Measurements from ENCODE around the gene MAB21L3.

Gene MAB21L3

GRCh38 chr1:116091083-116091482, 20.1 kb upstream of the MAB21L3 start:
- Mint-ChIP-seq H3K9me3 (peaks cover 56% of the 10 kb centered on the region), H3K4me1 (no peaks in the 10 kb centered on the region), H3K27ac (no peak overlapping the region), H3K36me3 (ENCODE audit: low read depth) (peaks cover 7% of the 10 kb centered on the region), H3K4me3 (no peak overlapping the region), H3K27me3 (ENCODE audit: low read depth) (peaks cover 4% of the 10 kb centered on the region)
- TF ChIP-seq CTCF (IDR thresholded peaks at IDR 0.05; ENCODE audit: unreplicated experiment in 3 of 3), result no peak

GRCh38 chr1:116092752-116093489, 18.3 kb upstream of the MAB21L3 start:
- Mint-ChIP-seq H3K9me3 (peaks cover 52% of the 10 kb centered on the region), H3K36me3 (ENCODE audit: low read depth) (peaks cover 11% of the 10 kb centered on the region), H3K27me3 (ENCODE audit: low read depth) (peaks cover 4% of the 10 kb centered on the region), H3K4me3 (no peak overlapping the region), H3K27ac (no peak overlapping the region), H3K4me1 (no peaks in the 10 kb centered on the region)
- no peak for TF ChIP-seq CTCF (IDR thresholded peaks at IDR 0.05; ENCODE audit: unreplicated experiment in 3 of 3)

GRCh38 chr1:116095027-116095426, 16.2 kb upstream of the MAB21L3 start:
- TF ChIP-seq CTCF (IDR thresholded peaks at IDR 0.05; ENCODE audit: unreplicated experiment in 3 of 3), result no peak
- Mint-ChIP-seq H3K9me3 (peaks cover 32% of the 10 kb centered on the region), H3K36me3 (ENCODE audit: low read depth) (peaks cover 11% of the 10 kb centered on the region), H3K27me3 (ENCODE audit: low read depth) (peaks cover 4% of the 10 kb centered on the region), H3K4me3 (no peak overlapping the region), H3K4me1 (no peaks in the 10 kb centered on the region), H3K27ac (no peak overlapping the region)

- peaks cover 1% of the 10 kb centered on the region for H3K27me3 Mint-ChIP-seq (ENCODE audit: low read depth)
- no peak for TF ChIP-seq CTCF (IDR thresholded peaks at IDR 0.05; ENCODE audit: unreplicated experiment in 3 of 3)
- H3K27ac Mint-ChIP-seq, result no peak overlapping the region
- peaks cover 4% of the 10 kb centered on the region for H3K36me3 Mint-ChIP-seq (ENCODE audit: low read depth)
- no peak overlapping the region for H3K4me3 Mint-ChIP-seq
- peaks cover 23% of the 10 kb centered on the region for H3K9me3 Mint-ChIP-seq
- no peaks in the 10 kb centered on the region for H3K4me1 Mint-ChIP-seq
Measured at GRCh38 chr1:116096013-116096618, 15.1 kb upstream of the MAB21L3 start.

GRCh38 chr1:116097626-116098025, 13.6 kb upstream of the MAB21L3 start:
- no peak overlapping the region for H3K4me3 Mint-ChIP-seq
- TF ChIP-seq CTCF (IDR thresholded peaks at IDR 0.05; ENCODE audit: unreplicated experiment in 3 of 3), result no peak
- no peaks in the 10 kb centered on the region for H3K27me3 Mint-ChIP-seq (ENCODE audit: low read depth)
- H3K27ac Mint-ChIP-seq, result no peak overlapping the region
- H3K36me3 Mint-ChIP-seq (ENCODE audit: low read depth), result peaks cover 4% of the 10 kb centered on the region
- H3K9me3 Mint-ChIP-seq, result peaks cover 21% of the 10 kb centered on the region
- H3K4me1 Mint-ChIP-seq, result peaks cover 4% of the 10 kb centered on the region

GRCh38 chr1:116099379-116099778, 11.8 kb upstream of the MAB21L3 start:
- no peak for TF ChIP-seq CTCF (IDR thresholded peaks at IDR 0.05; ENCODE audit: unreplicated experiment in 3 of 3)
- Mint-ChIP-seq H3K27ac (no peak overlapping the region), H3K9me3 (peaks cover 8% of the 10 kb centered on the region), H3K4me3 (no peak overlapping the region), H3K36me3 (ENCODE audit: low read depth) (peaks cover 4% of the 10 kb centered on the region), H3K27me3 (ENCODE audit: low read depth) (no peaks in the 10 kb centered on the region), H3K4me1 (peaks cover 5% of the 10 kb centered on the region)

All from nephron (organoid).